Panc1 (cell line): ENCODE data around the gene ITGB3.

Experiments
- CTCF ChIP-seq: fragments of 450-650 bp; IDR thresholded peaks from 2 replicates; pipeline ENCODE4 v1.5.1; 2017; ENCODE audit warnings: mild to moderate bottlenecking
- TCF7L2 ChIP-seq: IDR thresholded peaks from 2 replicates; pipeline ENCODE4 v1.6.1; 2011; ENCODE audit warnings: mild to moderate bottlenecking, low read depth, low read length, inconsistent platforms

- TF ChIP-seq CTCF, result no peak
- no peak for TF ChIP-seq TCF7L2
Measured at GRCh38 chr17:47274319-47275069, 20.9 kb downstream of the ITGB3 start.
